Endothelial cell (in vitro differentiated cells): ENCODE measurements around the gene USP5. TPM values are rescaled to one million over a fixed set of nuclear protein-coding genes. Genes with fewer than 3 reads are reported as not detected.

ENCODE experiments used
- DNase-seq: peaks from one replicate; pipeline ENCODE4 v3.0.0; 2021; ENCODE audit warnings: low spot score
- H3K27ac Mint-ChIP-seq: one replicate; pipeline ENCODE4 v1.8.0; 2021; ENCODE audit warnings: mixed read lengths, inconsistent platforms; ENCODE audit not compliant: unreplicated experiment
- H3K27me3 Mint-ChIP-seq: one replicate; pipeline ENCODE4 v1.8.0; 2021; ENCODE audit warnings: mild to moderate bottlenecking, moderate library complexity, mixed read lengths, inconsistent platforms; ENCODE audit not compliant: unreplicated experiment
- H3K36me3 Mint-ChIP-seq: one replicate; pipeline ENCODE4 v1.8.0; 2021; ENCODE audit warnings: mild to moderate bottlenecking, low read depth, mixed read lengths, inconsistent platforms; ENCODE audit not compliant: unreplicated experiment
- H3K4me1 Mint-ChIP-seq: one replicate; pipeline ENCODE4 v1.8.0; 2021; ENCODE audit warnings: mild to moderate bottlenecking, mixed read lengths, inconsistent platforms; ENCODE audit not compliant: unreplicated experiment
- H3K4me3 Mint-ChIP-seq: one replicate; pipeline ENCODE4 v1.8.0; 2021; ENCODE audit warnings: mild to moderate bottlenecking, mixed read lengths, inconsistent platforms; ENCODE audit not compliant: unreplicated experiment
- H3K9me3 Mint-ChIP-seq: one replicate; pipeline ENCODE4 v1.8.0; 2021; ENCODE audit warnings: mixed read lengths, inconsistent platforms; ENCODE audit not compliant: unreplicated experiment
- total RNA-seq: library from RNA; stranded (reverse); fragmentation: NEBNext Ultra II Directional; extraction: Animal tissue kit (Norgen Biotek cat#: 25700); gene quantifications from one replicate; pipeline ENCODE4 v1.2.1, GENCODE V29; 2021; ENCODE audit not compliant: unreplicated experiment
- TF ChIP-seq, protein P1 (sequence below): fragments of 200-600 bp; sonication (generic); IDR thresholded peaks from one replicate; pipeline ENCODE4 v1.5.0; 2021; ENCODE audit warnings: antibody characterized with exemption; ENCODE audit not compliant: unreplicated experiment

Gene USP5
- total RNA-seq, 1 donor from 2014 or later: 119 TPM

DNA sequence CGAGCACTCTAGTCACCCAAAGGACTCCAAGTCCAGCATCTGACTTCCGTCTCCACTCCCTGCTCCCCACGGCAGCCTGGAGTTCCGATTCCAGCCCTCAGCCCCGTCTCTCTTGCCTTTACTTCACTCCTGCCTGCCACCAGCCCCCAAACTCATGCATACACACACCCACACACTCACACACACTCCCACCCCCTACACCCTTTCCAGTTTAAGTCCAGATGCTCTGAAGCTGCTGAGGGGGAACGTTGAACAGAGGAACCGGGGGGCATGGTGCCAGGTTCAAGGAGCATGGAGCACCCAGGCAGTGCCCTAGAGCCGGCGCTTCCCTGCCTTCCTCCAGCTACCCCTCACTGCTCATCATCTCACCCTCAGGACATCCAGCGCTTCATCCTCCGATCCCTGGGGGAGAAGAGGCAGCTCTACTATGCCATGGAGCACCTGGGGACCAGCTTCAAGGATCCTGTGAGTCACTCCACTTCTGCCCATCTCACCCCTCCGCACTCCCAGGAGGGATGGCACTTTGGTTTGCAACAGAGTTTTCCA is 20.4 kb upstream of the USP5 start:
- Mint-ChIP-seq H3K36me3 (peaks cover 27% of the 10 kb centered on the region), H3K27ac (no peak overlapping the region), H3K4me1 (peaks cover 18% of the 10 kb centered on the region), H3K9me3 (no peaks in the 10 kb centered on the region), H3K27me3 (peaks cover 20% of the 10 kb centered on the region), H3K4me3 (peak overlapping the region; percentile 29)
- DNase-seq: no peak
- TF ChIP-seq, protein P1, sequence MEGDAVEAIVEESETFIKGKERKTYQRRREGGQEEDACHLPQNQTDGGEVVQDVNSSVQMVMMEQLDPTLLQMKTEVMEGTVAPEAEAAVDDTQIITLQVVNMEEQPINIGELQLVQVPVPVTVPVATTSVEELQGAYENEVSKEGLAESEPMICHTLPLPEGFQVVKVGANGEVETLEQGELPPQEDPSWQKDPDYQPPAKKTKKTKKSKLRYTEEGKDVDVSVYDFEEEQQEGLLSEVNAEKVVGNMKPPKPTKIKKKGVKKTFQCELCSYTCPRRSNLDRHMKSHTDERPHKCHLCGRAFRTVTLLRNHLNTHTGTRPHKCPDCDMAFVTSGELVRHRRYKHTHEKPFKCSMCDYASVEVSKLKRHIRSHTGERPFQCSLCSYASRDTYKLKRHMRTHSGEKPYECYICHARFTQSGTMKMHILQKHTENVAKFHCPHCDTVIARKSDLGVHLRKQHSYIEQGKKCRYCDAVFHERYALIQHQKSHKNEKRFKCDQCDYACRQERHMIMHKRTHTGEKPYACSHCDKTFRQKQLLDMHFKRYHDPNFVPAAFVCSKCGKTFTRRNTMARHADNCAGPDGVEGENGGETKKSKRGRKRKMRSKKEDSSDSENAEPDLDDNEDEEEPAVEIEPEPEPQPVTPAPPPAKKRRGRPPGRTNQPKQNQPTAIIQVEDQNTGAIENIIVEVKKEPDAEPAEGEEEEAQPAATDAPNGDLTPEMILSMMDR: no peak

DNA sequence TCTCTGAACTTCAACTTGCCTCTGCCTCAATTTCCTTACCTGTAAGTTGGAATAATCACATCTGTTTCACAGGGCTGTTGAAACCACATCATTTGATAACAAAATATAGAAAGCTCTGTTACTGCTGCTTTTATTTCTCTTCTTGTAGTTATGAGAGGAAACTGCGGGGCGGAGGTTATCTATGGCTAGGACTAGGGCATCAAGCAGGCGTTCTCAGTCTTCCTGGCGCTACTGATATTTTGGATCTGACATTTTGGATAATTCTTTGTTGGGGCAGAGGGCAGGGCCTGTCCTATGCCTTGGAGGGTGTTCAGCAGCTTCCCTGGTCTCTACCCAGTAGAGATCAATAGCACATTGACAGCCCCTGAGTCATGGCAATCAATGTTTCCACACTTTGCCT is 19.8 kb upstream of the USP5 start:
- TF ChIP-seq, protein P1: no peak
- H3K4me3 Mint-ChIP-seq: peak overlapping the region; percentile 69
- peaks cover 27% of the 10 kb centered on the region for H3K36me3 Mint-ChIP-seq
- DNase-seq: no peak
- H3K27me3 Mint-ChIP-seq: peaks cover 20% of the 10 kb centered on the region
- H3K27ac Mint-ChIP-seq: no peak overlapping the region
- H3K9me3 Mint-ChIP-seq: no peaks in the 10 kb centered on the region
- H3K4me1 Mint-ChIP-seq: peaks cover 17% of the 10 kb centered on the region

DNA sequence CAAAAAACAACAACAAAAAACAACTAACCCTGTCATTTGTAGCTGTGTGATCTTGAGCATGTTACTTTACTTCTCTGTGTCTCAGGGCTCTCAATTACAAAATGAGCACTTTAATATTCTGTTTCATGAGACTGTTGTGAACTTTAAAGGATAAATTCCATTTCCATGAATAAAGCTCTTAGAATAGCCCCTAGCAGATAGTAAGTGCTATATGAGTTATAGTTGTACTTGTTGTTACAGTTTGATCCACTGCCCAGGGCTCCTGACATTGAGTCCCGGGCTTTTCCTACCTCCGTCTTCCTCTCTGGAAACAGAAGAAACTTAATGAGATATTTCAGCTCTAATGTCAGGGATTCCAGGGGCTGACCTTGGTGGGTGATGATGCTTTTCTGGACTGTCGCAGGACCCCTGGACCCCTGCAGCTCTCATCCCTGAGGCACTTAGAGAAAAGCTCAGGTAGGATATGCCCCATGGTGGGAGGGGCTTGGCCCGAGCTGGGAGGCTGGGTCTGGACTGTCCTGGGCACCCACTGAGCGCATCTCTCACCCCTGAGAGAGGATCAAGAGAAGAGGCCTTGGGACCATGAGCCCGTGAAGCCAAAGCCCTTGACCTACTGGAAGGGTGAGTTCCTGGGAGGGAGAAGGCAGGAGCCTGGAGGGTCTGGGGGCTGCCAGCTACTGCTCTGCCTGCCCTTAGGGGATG is 18.6 kb upstream of the USP5 start:
- Mint-ChIP-seq H3K27ac (no peak overlapping the region), H3K27me3 (peaks cover 15% of the 10 kb centered on the region), H3K4me3 (no peak overlapping the region), H3K4me1 (peaks cover 9% of the 10 kb centered on the region), H3K36me3 (peaks cover 29% of the 10 kb centered on the region), H3K9me3 (no peaks in the 10 kb centered on the region)
- TF ChIP-seq, protein P1: no peak
- DNase-seq: no peak

DNA sequence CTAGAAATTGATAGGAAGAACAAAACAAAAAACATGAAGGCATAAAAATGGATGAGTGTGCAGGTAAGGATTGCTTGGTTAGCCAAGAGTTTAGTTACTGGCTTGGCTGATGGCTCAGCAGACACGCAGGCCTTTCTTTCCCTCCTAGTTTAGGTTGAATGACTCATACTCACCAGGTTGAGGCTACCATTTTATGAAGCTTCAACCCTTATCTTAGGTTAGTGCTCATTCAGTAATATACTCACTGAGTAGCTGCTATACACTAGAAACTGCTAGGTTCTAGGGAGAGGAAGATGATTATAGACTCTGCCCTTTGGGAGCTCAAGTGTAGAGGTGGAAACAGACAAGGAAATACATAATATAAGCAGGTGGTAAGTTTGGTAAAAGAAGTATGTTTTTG is 17.7 kb upstream of the USP5 start:
- H3K36me3 Mint-ChIP-seq: peaks cover 32% of the 10 kb centered on the region

DNA sequence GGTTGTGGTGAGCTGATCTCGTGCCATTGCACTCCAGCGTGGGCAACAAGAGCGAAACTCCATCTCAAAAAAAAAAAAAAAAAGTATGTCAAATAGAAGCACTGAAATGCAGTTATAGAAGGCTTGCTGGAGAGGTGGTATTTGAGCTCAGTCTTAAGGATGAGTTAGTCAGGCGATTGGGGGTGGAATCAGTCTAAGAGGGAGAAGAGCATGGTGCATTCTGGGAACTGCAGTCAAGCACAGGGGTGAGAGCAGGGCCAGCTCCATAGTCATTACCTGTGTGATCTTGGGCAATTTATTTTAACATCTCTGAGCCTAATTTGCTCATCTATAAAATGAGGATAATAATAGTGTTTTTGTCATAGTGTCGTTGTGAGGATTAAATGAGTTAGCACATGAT is 17.1 kb upstream of the USP5 start:
- TF ChIP-seq, protein P1: no peak
- no peak for DNase-seq
- Mint-ChIP-seq H3K36me3 (peaks cover 32% of the 10 kb centered on the region), H3K9me3 (no peaks in the 10 kb centered on the region), H3K4me3 (no peak overlapping the region), H3K4me1 (peaks cover 4% of the 10 kb centered on the region), H3K27ac (no peak overlapping the region), H3K27me3 (peaks cover 12% of the 10 kb centered on the region)

More for the DNA sequence above, 17.7 kb upstream of the USP5 start:
- H3K27ac Mint-ChIP-seq: no peak overlapping the region
- H3K4me1 Mint-ChIP-seq: peaks cover 6% of the 10 kb centered on the region
- no peaks in the 10 kb centered on the region for H3K9me3 Mint-ChIP-seq
- no peak for DNase-seq
- TF ChIP-seq, protein P1: no peak
- H3K4me3 Mint-ChIP-seq: peak overlapping the region; percentile 52
- H3K27me3 Mint-ChIP-seq: peaks cover 14% of the 10 kb centered on the region
